Right ventricle myocardium superior (tissue), 1 donor: ENCODE data around the gene WDR81. TPM values are rescaled to one million over a fixed set of nuclear protein-coding genes. Genes with fewer than 3 reads are reported as not detected.
A peak's percentile ranks its signal among the peaks of the same experiment; 100 is the strongest.

Experiments used
- ATAC-seq: fragments of 200-7000 bp; cut with Tn5 transposase; one replicate; pipeline ENCODE4 v1.9.1; 2020; ENCODE audit warnings: mild to moderate bottlenecking; ENCODE audit not compliant: poor library complexity
- DNase-seq: peaks from one replicate; pipeline ENCODE4 v3.0.0-alpha.2; 2020
- intact Hi-C: fragments of 100-400 bp; cut with DNase I; formaldehyde crosslinking; loops from one replicate; pipeline ENCODE4 v1.11.2; 2022
- total RNA-seq: library from RNA; stranded (reverse); fragmentation: NEBNext Ultra II Directional; extraction: Animal tissue kit (Norgen Biotek cat#: 25700); gene quantifications from one replicate; pipeline ENCODE4 v1.2.1, GENCODE V29; 2021
- donor health status: DM: no; HTN: yes; CAD: no; lungs with severe emphysema.

The WDR81 gene
- total RNA-seq, 1 donor from 2014 or later, result 8.5 TPM

DNA sequence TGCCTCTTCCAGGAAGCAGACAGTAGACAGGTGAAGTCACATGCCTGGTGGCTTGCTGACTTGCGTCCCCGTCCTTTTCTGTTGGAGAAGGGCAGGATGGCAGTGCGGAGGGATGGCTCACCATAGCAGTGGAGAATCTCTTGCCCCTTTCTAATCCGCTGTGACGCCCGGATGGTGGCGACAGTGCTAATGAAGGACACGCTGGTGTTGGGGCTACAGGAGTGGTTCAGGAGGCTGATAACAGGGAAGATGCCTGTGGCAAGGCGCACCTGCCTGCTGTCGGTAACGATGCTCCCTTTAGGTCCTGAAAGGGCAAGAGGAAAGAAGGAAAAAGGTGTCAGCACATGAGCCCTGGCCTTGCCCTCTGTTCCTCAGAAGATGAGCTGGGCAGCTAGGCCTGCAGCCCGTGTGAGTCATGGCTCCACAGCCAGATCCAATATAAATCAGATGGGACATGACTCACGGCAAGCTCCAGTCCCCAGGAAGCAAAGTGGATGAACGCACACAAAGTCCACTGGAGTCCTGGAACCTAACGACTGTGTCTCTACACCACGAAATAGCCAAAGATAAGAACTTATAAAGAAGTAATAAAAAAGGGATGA lies 62.9 kb downstream of the WDR81 start:
- DNase-seq (peak; percentile 72), ATAC-seq (peak; percentile 36)
- intact Hi-C loops, result no loop called here

Other genes with a start within 250 kb of the WDR81 start
- gene MYO1C, start 232.0 kb upstream of the WDR81 start, total RNA-seq, result 182 TPM
- gene INPP5K, start 208.1 kb upstream of the WDR81 start, total RNA-seq, result 32.9 TPM
- gene PITPNA, start 161.9 kb upstream of the WDR81 start, total RNA-seq, result 46.3 TPM
- 4.2 TPM for gene SLC43A2, start 95.9 kb upstream of the WDR81 start, total RNA-seq
- gene SCARF1, start 79.0 kb upstream of the WDR81 start, total RNA-seq, result 11.2 TPM
- 74.6 TPM for gene RILP, start 74.8 kb upstream of the WDR81 start, total RNA-seq
- gene PRPF8, start 39.8 kb upstream of the WDR81 start, total RNA-seq, result 125 TPM
- gene TLCD2, start 14.3 kb upstream of the WDR81 start, total RNA-seq, result 2.0 TPM
- 0.32 TPM for gene SERPINF2, start 18.2 kb downstream of the WDR81 start, total RNA-seq
- 131 TPM for gene SERPINF1, start 37.4 kb downstream of the WDR81 start, total RNA-seq
- gene SMYD4, start 105.2 kb downstream of the WDR81 start, total RNA-seq, result 8.6 TPM
- gene RPA1, start 105.3 kb downstream of the WDR81 start, total RNA-seq, result 54.0 TPM